CD4-positive, CD25-positive, alpha-beta regulatory T cell (primary cell): ENCODE measurements around the gene BTG3. TPM values are rescaled to one million over a fixed set of nuclear protein-coding genes. Genes with fewer than 3 reads are reported as not detected.

Experiments used
- ATAC-seq, 2 donors: fragments of 150-1000 bp; cut with Tn5 transposase; one replicate each; pipeline ENCODE4 v1.10.0; 2021; ENCODE audit warnings: low read depth in 2 of 2, moderate number of reproducible peaks in 2 of 2, moderate library complexity in 1 of 2
- DNase-seq, 3 donors: peaks; one replicate each; pipeline versions ENCODE4 v3.0.0 to v3.0.0-alpha.2; 2012 to 2022; ENCODE audit warnings: mixed read lengths in 1 of 3
- H3K27ac ChIP-seq: one replicate; pipeline ENCODE4 v1.7.0; 2013; ENCODE audit warnings: mild to moderate bottlenecking, low read length; ENCODE audit not compliant: insufficient read depth, poor library complexity, severe bottlenecking
- H3K27me3 ChIP-seq: one replicate; pipeline ENCODE4 v1.7.0; 2013; ENCODE audit warnings: low read length; ENCODE audit not compliant: control insufficient read depth, insufficient read depth
- H3K36me3 ChIP-seq: one replicate; pipeline ENCODE4 v1.7.0; 2013; ENCODE audit warnings: mild to moderate bottlenecking, low read length, moderate library complexity; ENCODE audit not compliant: control insufficient read depth, insufficient read depth
- H3K4me1 ChIP-seq: 2 replicates; pipeline ENCODE4 v1.7.0; 2013; ENCODE audit warnings: mild to moderate bottlenecking, low read length; ENCODE audit not compliant: insufficient read depth, control insufficient read depth, poor library complexity, severe bottlenecking
- H3K4me3 ChIP-seq: one replicate; pipeline ENCODE4 v1.7.0; 2013; ENCODE audit warnings: low read depth, mild to moderate bottlenecking, low read length, moderate library complexity
- H3K9me3 ChIP-seq, 2 experiments: 1 replicate in 1 of 2; 2 replicates in 1 of 2; pipeline ENCODE4 v1.7.0; 2013; ENCODE audit warnings: low read length in 2 of 2, mild to moderate bottlenecking in 1 of 2, moderate library complexity in 1 of 2; ENCODE audit not compliant: control insufficient read depth in 2 of 2
- H3K27ac Mint-ChIP-seq, 3 donors: one replicate each; pipeline ENCODE4 v1.8.0; 2020 to 2022; ENCODE audit warnings: mild to moderate bottlenecking in 3 of 3, mixed read lengths in 3 of 3, moderate library complexity in 2 of 3
- H3K27me3 Mint-ChIP-seq: one replicate; pipeline ENCODE4 v1.8.0; 2022; ENCODE audit warnings: mild to moderate bottlenecking, mixed read lengths
- H3K36me3 Mint-ChIP-seq: one replicate; pipeline ENCODE4 v1.8.0; 2020; ENCODE audit warnings: mixed read lengths
- H3K4me1 Mint-ChIP-seq, 4 donors: one replicate each; pipeline ENCODE4 v1.8.0; 2020 to 2022; ENCODE audit warnings: mixed read lengths in 4 of 4, mild to moderate bottlenecking in 1 of 4
- H3K4me3 Mint-ChIP-seq, 4 donors: one replicate each; pipeline ENCODE4 v1.8.0; 2020 to 2022; ENCODE audit warnings: mild to moderate bottlenecking in 4 of 4, mixed read lengths in 4 of 4, moderate library complexity in 3 of 4
- H3K9me3 Mint-ChIP-seq, 7 donors: one replicate each; pipeline ENCODE4 v1.8.0; 2020 to 2022; ENCODE audit warnings: mixed read lengths in 7 of 7, mild to moderate bottlenecking in 3 of 7, moderate library complexity in 2 of 7
- polyA plus RNA-seq, 4 donors: library from polyadenylated mRNA; unstranded; fragments of 300-500 nt; fragmentation: Illumina TruSeq; gene quantifications; one replicate each; pipeline ENCODE4 v1.2.3, GENCODE V29; 2021
- total RNA-seq: library from RNA; stranded (reverse); gene quantifications from one replicate; pipeline ENCODE4 v1.2.3, GENCODE V29; 2022

Gene BTG3
- total and polyA plus RNA-seq, 5 donors from 2014 or later, result 17.3 to 137 (median 20.2) TPM

DNA sequence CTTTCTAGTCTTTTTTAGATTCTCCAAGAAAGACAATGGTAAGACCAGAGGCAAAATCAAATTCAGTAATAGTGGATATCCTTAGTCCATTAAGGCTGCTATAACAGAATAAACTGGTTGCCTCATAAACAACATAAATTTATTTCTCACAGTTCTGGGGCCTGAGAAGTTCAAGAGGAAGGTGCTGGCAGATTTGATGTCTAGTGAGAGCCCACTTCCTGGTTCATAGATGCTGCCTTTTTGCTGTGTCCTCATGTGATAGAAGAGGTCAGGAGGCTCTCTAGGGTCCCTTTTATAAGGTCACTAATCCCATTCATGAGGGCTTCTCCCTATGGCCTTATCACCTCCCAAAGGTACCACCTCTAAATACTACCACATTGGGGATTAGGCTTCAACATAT lies 31.5 kb upstream of the BTG3 start:
- Histone ChIP-seq H3K36me3 (no peaks in the 10 kb centered on the region), H3K4me3 (no peak overlapping the region), H3K27me3 (no peaks in the 10 kb centered on the region), H3K9me3 (no peaks in the 10 kb centered on the region), H3K27ac (no peak overlapping the region), H3K4me1 (no peaks in the 10 kb centered on the region)
- H3K4me3 Mint-ChIP-seq, result no peak overlapping the region
- peaks cover 2% of the 10 kb centered on the region for H3K27me3 Mint-ChIP-seq
- H3K27ac Mint-ChIP-seq, result peak overlapping the region; percentile 18 to 74 (median 52)
- DNase-seq (peak in 1 of 3 donors; percentile 2), ATAC-seq (no peak)
- H3K9me3 Mint-ChIP-seq, result peaks cover 0 to 5% (median 3%) of the 10 kb centered on the region in 7 donors
- no peaks in the 10 kb centered on the region for H3K36me3 Mint-ChIP-seq
- H3K4me1 Mint-ChIP-seq, result peaks cover 0 to 8% (median 4%) of the 10 kb centered on the region in 4 donors

DNA sequence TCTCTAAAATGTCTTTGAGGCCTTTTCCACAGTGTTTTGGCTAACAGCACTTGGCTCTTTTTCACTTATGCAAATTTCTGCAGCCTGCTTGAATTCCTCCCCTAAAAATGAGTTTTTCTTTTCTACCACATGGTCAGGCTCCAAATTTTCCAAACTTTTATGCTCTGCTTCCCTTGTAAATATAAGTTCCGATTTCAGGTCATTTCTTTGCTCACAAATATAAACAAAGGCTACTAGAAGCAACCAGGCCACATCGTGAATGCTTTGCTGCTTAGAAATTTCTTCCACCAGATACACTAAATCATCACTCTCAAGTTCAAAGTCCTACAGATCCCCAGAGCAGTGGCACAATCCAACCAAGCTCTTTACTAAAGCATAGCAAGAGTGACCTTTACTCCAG lies 28.1 kb upstream of the BTG3 start:
- no peak overlapping the region for H3K27ac Mint-ChIP-seq
- no peak overlapping the region for H3K4me3 Mint-ChIP-seq
- Histone ChIP-seq H3K36me3 (no peaks in the 10 kb centered on the region), H3K27ac (no peak overlapping the region), H3K4me3 (no peak overlapping the region), H3K4me1 (no peaks in the 10 kb centered on the region), H3K9me3 (no peaks in the 10 kb centered on the region), H3K27me3 (no peaks in the 10 kb centered on the region)
- H3K4me1 Mint-ChIP-seq, result peaks cover 0 to 8% (median 4%) of the 10 kb centered on the region in 4 donors
- DNase-seq, result no peak
- H3K9me3 Mint-ChIP-seq, result peaks cover 0 to 7% (median 0%) of the 10 kb centered on the region in 7 donors
- no peaks in the 10 kb centered on the region for H3K27me3 Mint-ChIP-seq
- no peaks in the 10 kb centered on the region for H3K36me3 Mint-ChIP-seq
- no peak for ATAC-seq

DNA sequence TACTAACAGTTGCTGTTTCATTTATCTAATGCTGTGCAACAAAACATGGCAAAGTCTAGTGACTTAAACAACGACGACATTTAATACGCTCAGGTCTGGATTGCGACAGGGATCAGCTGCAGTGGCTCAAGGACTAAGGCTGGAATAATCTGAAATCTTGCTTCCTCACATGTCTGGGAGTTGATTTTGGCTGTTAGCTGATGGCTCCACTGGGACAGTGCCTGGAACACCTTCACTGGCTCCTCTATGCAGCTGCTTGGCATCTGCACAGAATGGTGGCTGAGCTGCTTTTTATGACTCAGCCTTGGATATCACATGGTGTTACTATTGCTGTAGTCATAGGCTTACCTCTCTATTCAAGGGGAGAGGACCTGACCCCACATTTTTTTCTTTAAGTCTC lies 24.0 kb upstream of the BTG3 start:
- no peak overlapping the region for H3K4me3 ChIP-seq
- DNase-seq (no peak), ATAC-seq (no peak)
- H3K27ac ChIP-seq, result no peak overlapping the region
- Mint-ChIP-seq H3K4me1 (peaks cover 0 to 1% (median 0%) of the 10 kb centered on the region in 4 donors), H3K27ac (no peak overlapping the region), H3K4me3 (no peak overlapping the region), H3K36me3 (no peaks in the 10 kb centered on the region), H3K9me3 (peaks cover 0 to 7% (median 0%) of the 10 kb centered on the region in 7 donors), H3K27me3 (peaks cover 7% of the 10 kb centered on the region)
- no peaks in the 10 kb centered on the region for H3K27me3 ChIP-seq
- no peaks in the 10 kb centered on the region for H3K4me1 ChIP-seq
- H3K36me3 ChIP-seq, result no peaks in the 10 kb centered on the region
- no peaks in the 10 kb centered on the region for H3K9me3 ChIP-seq

DNA sequence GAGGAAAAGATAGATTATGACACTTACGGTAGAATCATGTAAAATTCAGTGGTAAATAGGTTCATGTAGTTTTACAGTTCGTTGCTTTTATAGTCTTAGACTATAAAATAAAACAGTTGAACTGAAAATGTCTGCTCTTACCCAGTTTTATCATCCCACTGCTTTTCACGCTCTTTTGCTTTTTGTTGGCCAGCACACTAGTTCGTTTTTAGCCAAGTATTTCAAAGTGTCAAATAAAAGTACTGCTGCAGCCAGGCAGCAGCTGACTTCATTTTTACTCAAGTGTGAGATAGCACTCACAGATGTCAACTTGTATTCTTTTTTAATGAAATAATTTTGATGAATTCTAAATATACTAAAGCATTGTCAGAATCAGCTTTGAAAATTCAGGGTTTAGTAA lies 18.5 kb upstream of the BTG3 start:
- Mint-ChIP-seq H3K4me1 (peaks cover 0 to 1% (median 0%) of the 10 kb centered on the region in 4 donors), H3K27me3 (peaks cover 13% of the 10 kb centered on the region), H3K36me3 (no peaks in the 10 kb centered on the region), H3K27ac (no peak overlapping the region), H3K4me3 (no peak overlapping the region), H3K9me3 (peaks cover 0 to 1% (median 0%) of the 10 kb centered on the region in 7 donors)
- Histone ChIP-seq H3K4me3 (no peak overlapping the region), H3K27ac (no peak overlapping the region), H3K27me3 (peaks cover 10% of the 10 kb centered on the region), H3K36me3 (no peaks in the 10 kb centered on the region), H3K4me1 (no peaks in the 10 kb centered on the region), H3K9me3 (no peaks in the 10 kb centered on the region)
- ATAC-seq, result no peak
- no peak for DNase-seq

DNA sequence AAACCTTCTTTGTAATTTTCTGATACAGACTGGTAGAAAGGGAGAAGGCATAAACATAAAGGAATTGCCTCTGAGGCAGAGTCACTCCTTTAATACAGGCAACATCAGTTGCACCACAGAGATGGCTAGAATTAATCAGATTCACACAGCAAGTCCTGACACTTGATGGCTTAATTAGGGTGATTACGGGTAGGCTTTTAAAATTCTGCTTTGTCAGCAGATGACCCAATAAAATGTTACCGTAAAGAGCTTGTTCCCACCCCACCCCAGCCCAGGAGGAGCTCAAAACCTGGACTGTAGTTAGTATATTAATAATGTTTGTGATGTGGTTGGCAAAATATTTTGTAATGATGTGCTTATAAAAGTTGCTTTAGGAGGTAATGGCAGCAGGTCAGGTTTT lies 9.3 kb upstream of the BTG3 start:
- Mint-ChIP-seq H3K27me3 (peaks cover 35% of the 10 kb centered on the region), H3K4me1 (no peaks in the 10 kb centered on the region), H3K9me3 (no peaks in the 10 kb centered on the region), H3K27ac (no peak overlapping the region), H3K36me3 (no peaks in the 10 kb centered on the region), H3K4me3 (no peak overlapping the region)
- Histone ChIP-seq H3K9me3 (no peaks in the 10 kb centered on the region), H3K27me3 (peaks cover 7% of the 10 kb centered on the region), H3K4me3 (no peak overlapping the region), H3K27ac (no peak overlapping the region), H3K4me1 (no peaks in the 10 kb centered on the region), H3K36me3 (no peaks in the 10 kb centered on the region)
- ATAC-seq (no peak), DNase-seq (no peak)

DNA sequence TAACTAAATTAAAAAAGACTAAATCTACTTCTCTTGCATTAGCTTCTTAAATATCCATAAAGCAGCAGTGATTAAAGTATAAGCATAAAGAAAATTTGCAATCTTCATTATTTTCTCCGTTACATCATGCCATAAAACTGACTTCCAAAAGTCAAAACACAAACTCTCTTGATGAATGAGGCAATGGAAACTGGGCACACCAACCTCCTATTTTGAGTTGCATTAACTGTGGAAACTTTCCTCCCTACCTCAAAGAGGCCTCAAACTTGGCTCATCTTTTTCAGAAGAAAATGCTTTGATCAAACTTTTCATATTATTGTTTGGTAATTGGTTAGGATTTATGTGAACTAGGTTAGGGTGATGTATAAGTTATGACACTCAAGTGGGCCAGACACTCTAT lies 4.1 kb upstream of the BTG3 start:
- H3K36me3 Mint-ChIP-seq, result no peaks in the 10 kb centered on the region

DNA sequence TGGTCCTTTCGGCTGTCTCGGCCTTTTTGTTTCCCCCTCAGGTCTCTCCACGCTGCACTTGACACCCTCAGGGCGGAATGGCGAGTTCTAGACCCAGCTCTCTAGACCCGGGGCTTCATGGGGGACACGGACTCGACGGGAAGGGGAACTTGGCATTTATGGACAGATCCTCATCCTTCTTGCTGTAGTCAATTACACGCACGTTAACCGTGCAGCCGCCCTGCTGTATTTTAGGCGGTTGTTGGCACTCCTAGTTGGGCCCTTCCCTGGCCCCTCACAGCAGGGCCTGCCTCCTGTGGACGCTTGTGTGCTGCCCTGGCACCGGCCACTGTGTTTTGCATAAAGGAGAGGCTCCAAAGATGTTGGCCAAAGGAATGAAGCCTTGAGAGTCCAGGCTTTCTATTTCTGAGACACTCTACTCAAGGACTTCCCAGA lies 558 bp upstream of the BTG3 start:
- Mint-ChIP-seq H3K36me3 (peaks cover 7% of the 10 kb centered on the region), H3K27ac (peak overlapping the region; percentile 83 to 90 (median 85)), H3K27me3 (no peaks in the 10 kb centered on the region), H3K9me3 (no peaks in the 10 kb centered on the region), H3K4me1 (peaks cover 20 to 48% (median 31%) of the 10 kb centered on the region in 4 donors), H3K4me3 (peak overlapping the region; percentile 85 to 92 (median 86))
- Histone ChIP-seq H3K9me3 (no peaks in the 10 kb centered on the region), H3K36me3 (peaks cover 4% of the 10 kb centered on the region), H3K4me3 (peak overlapping the region; percentile 21), H3K4me1 (peaks cover 19% of the 10 kb centered on the region), H3K27me3 (no peaks in the 10 kb centered on the region), H3K27ac (peak overlapping the region; percentile 89)
- no peak for ATAC-seq
- peak in 2 of 3 donors; percentile 4 to 8 for DNase-seq

More for the DNA sequence above, 4.1 kb upstream of the BTG3 start:
- H3K4me3 Mint-ChIP-seq, result no peak overlapping the region
- Histone ChIP-seq H3K4me1 (peaks cover 3% of the 10 kb centered on the region), H3K9me3 (no peaks in the 10 kb centered on the region), H3K27me3 (no peaks in the 10 kb centered on the region), H3K36me3 (no peaks in the 10 kb centered on the region), H3K4me3 (no peak overlapping the region), H3K27ac (no peak overlapping the region)
- H3K9me3 Mint-ChIP-seq, result no peaks in the 10 kb centered on the region
- no peak for DNase-seq
- H3K4me1 Mint-ChIP-seq, result peaks cover 0 to 16% (median 3%) of the 10 kb centered on the region in 4 donors
- H3K27ac Mint-ChIP-seq, result no peak overlapping the region
- peaks cover 4% of the 10 kb centered on the region for H3K27me3 Mint-ChIP-seq
- no peak for ATAC-seq

DNA sequence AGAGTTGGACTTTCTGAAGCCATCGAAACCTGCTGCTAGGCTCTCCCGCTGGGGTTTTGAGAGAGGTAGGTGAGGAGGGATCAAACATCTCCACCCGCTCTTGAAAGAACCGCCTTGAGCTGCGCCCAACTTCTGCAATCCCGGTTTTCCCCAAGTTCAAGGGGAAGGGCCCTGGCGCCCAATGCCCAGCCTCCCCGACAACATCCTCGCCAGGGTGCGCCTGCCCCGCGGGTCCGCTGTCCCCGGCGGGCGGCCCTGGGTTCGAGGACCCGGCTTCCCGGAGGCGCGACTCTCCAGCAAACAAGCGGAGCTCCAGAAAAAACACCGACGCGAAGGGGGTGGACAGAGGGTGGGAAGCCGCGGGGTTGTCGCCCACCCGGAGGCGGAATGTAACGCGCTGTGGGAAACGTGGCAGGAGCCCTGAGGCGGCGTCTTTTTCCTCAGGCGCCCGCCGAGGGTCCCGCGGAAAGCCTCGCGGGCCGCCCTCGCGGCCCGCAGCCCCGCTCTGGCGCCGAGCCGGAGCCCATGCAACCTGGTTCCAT lies 607 bp downstream of the BTG3 start:
- Mint-ChIP-seq H3K4me3 (peak overlapping the region; percentile 86 to 95 (median 93)), H3K4me1 (peaks cover 20 to 59% (median 38%) of the 10 kb centered on the region in 4 donors), H3K36me3 (peaks cover 17% of the 10 kb centered on the region), H3K27me3 (no peaks in the 10 kb centered on the region), H3K27ac (peak overlapping the region; percentile 89 to 98 (median 96)), H3K9me3 (no peaks in the 10 kb centered on the region)
- Histone ChIP-seq H3K9me3 (no peaks in the 10 kb centered on the region), H3K27ac (peak overlapping the region; percentile 89), H3K4me1 (peaks cover 31% of the 10 kb centered on the region), H3K27me3 (no peaks in the 10 kb centered on the region), H3K4me3 (peak overlapping the region; percentile 88), H3K36me3 (peaks cover 4% of the 10 kb centered on the region)
- ATAC-seq (no peak), DNase-seq (peak in 2 of 3 donors; percentile 4 to 40)
